Measurements from ENCODE around the gene KCNA3.

Gene KCNA3

GRCh38 chr1:110674337-110675059, at the start of gene KCNA3:
Gene KCNA3, minus strand, starts transcription at chr1:110674940. Its CDS starts 131 bp downstream, at chr1:110674809.
- H4K20me1 ChIP-seq: peaks cover 28% of the 10 kb centered on the region
- peak within 1 kb of the TSS; percentile 97 for H3K4me2 ChIP-seq
- peak within 1 kb of the TSS; percentile 70 for H3K9ac ChIP-seq
- H3K27me3 ChIP-seq: peaks cover 78% of the 10 kb centered on the region
- no peaks in the 10 kb centered on the region for H3K36me3 ChIP-seq
- H3K4me1 ChIP-seq: peaks cover 48% of the 10 kb centered on the region
- no peak for TF ChIP-seq Cebpa-rat (IDR thresholded peaks at IDR 0.05)
- H3K27ac ChIP-seq: peak within 1 kb of the TSS; percentile 49
- H3K9me3 ChIP-seq: no peaks in the 10 kb centered on the region
- peak within 1 kb of the TSS; percentile 79 for H3K4me3 ChIP-seq

GRCh38 chr1:110722807-110723206, 48.1 kb upstream of the KCNA3 start:
- H3K27me3 ChIP-seq: no peaks in the 10 kb centered on the region
- no peak for TF ChIP-seq Cebpa-rat (IDR thresholded peaks at IDR 0.05)
- no peak overlapping the region for H3K4me2 ChIP-seq
- H3K36me3 ChIP-seq: no peaks in the 10 kb centered on the region
- H4K20me1 ChIP-seq: no peaks in the 10 kb centered on the region
- no peaks in the 10 kb centered on the region for H3K9me3 ChIP-seq
- no peak overlapping the region for H3K4me3 ChIP-seq
- no peak overlapping the region for H3K27ac ChIP-seq
- H3K9ac ChIP-seq: no peak overlapping the region
- peaks cover 20% of the 10 kb centered on the region for H3K4me1 ChIP-seq

- H4K20me1 ChIP-seq: no peaks in the 10 kb centered on the region
- no peaks in the 10 kb centered on the region for H3K9me3 ChIP-seq
- no peak for TF ChIP-seq Cebpa-rat (IDR thresholded peaks at IDR 0.05)
- no peak overlapping the region for H3K27ac ChIP-seq
- H3K9ac ChIP-seq: no peak overlapping the region
- no peaks in the 10 kb centered on the region for H3K27me3 ChIP-seq
- no peak overlapping the region for H3K4me2 ChIP-seq
- no peak overlapping the region for H3K4me3 ChIP-seq
- no peaks in the 10 kb centered on the region for H3K36me3 ChIP-seq
- H3K4me1 ChIP-seq: no peaks in the 10 kb centered on the region
These were observed 45.2 kb upstream of the KCNA3 start for GRCh38 chr1:110719908-110720307.

- H3K4me2 ChIP-seq: no peak overlapping the region
- H3K36me3 ChIP-seq: no peaks in the 10 kb centered on the region
- no peaks in the 10 kb centered on the region for H3K9me3 ChIP-seq
- no peaks in the 10 kb centered on the region for H4K20me1 ChIP-seq
- no peak overlapping the region for H3K4me3 ChIP-seq
- no peak overlapping the region for H3K27ac ChIP-seq
- H3K9ac ChIP-seq: no peak overlapping the region
- no peaks in the 10 kb centered on the region for H3K27me3 ChIP-seq
- no peak for TF ChIP-seq Cebpa-rat (IDR thresholded peaks at IDR 0.05)
- no peaks in the 10 kb centered on the region for H3K4me1 ChIP-seq
These were observed 43.7 kb upstream of the KCNA3 start for GRCh38 chr1:110718452-110718851.

GRCh38 chr1:110717179-110717578, 42.4 kb upstream of the KCNA3 start:
- H4K20me1 ChIP-seq: no peaks in the 10 kb centered on the region
- no peak for TF ChIP-seq Cebpa-rat (IDR thresholded peaks at IDR 0.05)
- no peaks in the 10 kb centered on the region for H3K27me3 ChIP-seq
- H3K9ac ChIP-seq: no peak overlapping the region
- no peak overlapping the region for H3K4me2 ChIP-seq
- H3K4me3 ChIP-seq: no peak overlapping the region
- no peak overlapping the region for H3K27ac ChIP-seq
- no peaks in the 10 kb centered on the region for H3K36me3 ChIP-seq
- no peaks in the 10 kb centered on the region for H3K9me3 ChIP-seq
- H3K4me1 ChIP-seq: no peaks in the 10 kb centered on the region

GRCh38 chr1:110714374-110714995, 39.7 kb upstream of the KCNA3 start:
- Histone ChIP-seq H3K4me2 (no peak overlapping the region), H3K27me3 (no peaks in the 10 kb centered on the region), H3K36me3 (no peaks in the 10 kb centered on the region), H3K4me1 (no peaks in the 10 kb centered on the region), H3K9me3 (no peaks in the 10 kb centered on the region), H3K9ac (no peak overlapping the region), H3K4me3 (no peak overlapping the region), H4K20me1 (no peaks in the 10 kb centered on the region), H3K27ac (no peak overlapping the region)
- no peak for TF ChIP-seq Cebpa-rat (IDR thresholded peaks at IDR 0.05)

GRCh38 chr1:110713221-110713620, 38.5 kb upstream of the KCNA3 start:
- Histone ChIP-seq H3K27ac (no peak overlapping the region), H3K9ac (no peak overlapping the region), H4K20me1 (no peaks in the 10 kb centered on the region), H3K9me3 (no peaks in the 10 kb centered on the region), H3K27me3 (no peaks in the 10 kb centered on the region), H3K4me2 (no peak overlapping the region), H3K4me1 (peaks cover 4% of the 10 kb centered on the region; the same call in 1 of the 2 replicates), H3K4me3 (no peak overlapping the region), H3K36me3 (no peaks in the 10 kb centered on the region)
- TF ChIP-seq Cebpa-rat (IDR thresholded peaks at IDR 0.05): no peak

GRCh38 chr1:110710314-110710713, 35.6 kb upstream of the KCNA3 start:
- Histone ChIP-seq H3K9ac (no peak overlapping the region), H3K27me3 (no peaks in the 10 kb centered on the region), H3K36me3 (no peaks in the 10 kb centered on the region), H3K27ac (no peak overlapping the region), H3K4me1 (peaks cover 4% of the 10 kb centered on the region; the same call in 1 of the 2 replicates), H3K4me2 (no peak overlapping the region), H3K9me3 (no peaks in the 10 kb centered on the region), H4K20me1 (no peaks in the 10 kb centered on the region), H3K4me3 (no peak overlapping the region)
- TF ChIP-seq Cebpa-rat (IDR thresholded peaks at IDR 0.05): no peak

GRCh38 chr1:110708974-110709440, 34.3 kb upstream of the KCNA3 start:
- no peak overlapping the region for H3K27ac ChIP-seq

GRCh38 chr1:110707232-110707631, 32.5 kb upstream of the KCNA3 start:
- H4K20me1 ChIP-seq: no peaks in the 10 kb centered on the region
- H3K9ac ChIP-seq: no peak overlapping the region
- TF ChIP-seq Cebpa-rat (IDR thresholded peaks at IDR 0.05): no peak
- no peaks in the 10 kb centered on the region for H3K9me3 ChIP-seq
- H3K27me3 ChIP-seq: no peaks in the 10 kb centered on the region
- no peak overlapping the region for H3K4me2 ChIP-seq
- no peak overlapping the region for H3K4me3 ChIP-seq
- no peak overlapping the region for H3K27ac ChIP-seq
- H3K4me1 ChIP-seq: peaks cover 4% of the 10 kb centered on the region; the same call in 1 of the 2 replicates
- H3K36me3 ChIP-seq: no peaks in the 10 kb centered on the region

More at GRCh38 chr1:110708974-110709440, 34.3 kb upstream of the KCNA3 start:
- H3K9ac ChIP-seq: no peak overlapping the region
- peaks cover 4% of the 10 kb centered on the region; the same call in 1 of the 2 replicates for H3K4me1 ChIP-seq
- H3K27me3 ChIP-seq: no peaks in the 10 kb centered on the region
- no peak overlapping the region for H3K4me3 ChIP-seq
- H4K20me1 ChIP-seq: no peaks in the 10 kb centered on the region
- H3K4me2 ChIP-seq: 0 out of 2 replicates have a peak overlapping the region, but pooled peaks have one; percentile 13
- no peak for TF ChIP-seq Cebpa-rat (IDR thresholded peaks at IDR 0.05)
- no peaks in the 10 kb centered on the region for H3K36me3 ChIP-seq
- H3K9me3 ChIP-seq: no peaks in the 10 kb centered on the region

Data from BLaER1 (cell line).